ENCODE data around the gene SETBP1. TPM values are rescaled to one million over a fixed set of nuclear protein-coding genes. Genes with fewer than 3 reads are reported as not detected.
A peak's percentile ranks its signal among the peaks of the same experiment; 100 is the strongest.

The SETBP1 gene
- total and polyA plus RNA-seq, 8 donors: 19.7 to 27.5 (median 21.5) TPM

GRCh38 chr18:45060102-45060501 lies 379.4 kb downstream of the SETBP1 start:
- ATAC-seq: no peak
- no peak overlapping the region for H3K4me3 ChIP-seq
- TF ChIP-seq, protein P1, sequence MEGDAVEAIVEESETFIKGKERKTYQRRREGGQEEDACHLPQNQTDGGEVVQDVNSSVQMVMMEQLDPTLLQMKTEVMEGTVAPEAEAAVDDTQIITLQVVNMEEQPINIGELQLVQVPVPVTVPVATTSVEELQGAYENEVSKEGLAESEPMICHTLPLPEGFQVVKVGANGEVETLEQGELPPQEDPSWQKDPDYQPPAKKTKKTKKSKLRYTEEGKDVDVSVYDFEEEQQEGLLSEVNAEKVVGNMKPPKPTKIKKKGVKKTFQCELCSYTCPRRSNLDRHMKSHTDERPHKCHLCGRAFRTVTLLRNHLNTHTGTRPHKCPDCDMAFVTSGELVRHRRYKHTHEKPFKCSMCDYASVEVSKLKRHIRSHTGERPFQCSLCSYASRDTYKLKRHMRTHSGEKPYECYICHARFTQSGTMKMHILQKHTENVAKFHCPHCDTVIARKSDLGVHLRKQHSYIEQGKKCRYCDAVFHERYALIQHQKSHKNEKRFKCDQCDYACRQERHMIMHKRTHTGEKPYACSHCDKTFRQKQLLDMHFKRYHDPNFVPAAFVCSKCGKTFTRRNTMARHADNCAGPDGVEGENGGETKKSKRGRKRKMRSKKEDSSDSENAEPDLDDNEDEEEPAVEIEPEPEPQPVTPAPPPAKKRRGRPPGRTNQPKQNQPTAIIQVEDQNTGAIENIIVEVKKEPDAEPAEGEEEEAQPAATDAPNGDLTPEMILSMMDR (IDR thresholded peaks at IDR 0.05): no peak
- no peaks in the 10 kb centered on the region for H3K27me3 ChIP-seq
- no peak overlapping the region for H3K27ac ChIP-seq
- DNase-seq: no peak
- H3K36me3 ChIP-seq: peaks cover 0 to 11% of the 10 kb centered on the region in 2 donors
- no peaks in the 10 kb centered on the region for H3K9me3 ChIP-seq
- intact Hi-C loops (cut with DNase I): no loop called here
- H3K4me1 ChIP-seq: no peaks in the 10 kb centered on the region

GRCh38 chr18:45061359-45061758 lies 380.7 kb downstream of the SETBP1 start:
- DNase-seq (no peak), ATAC-seq (no peak)
- H3K27ac ChIP-seq: no peak overlapping the region
- H3K27me3 ChIP-seq: no peaks in the 10 kb centered on the region
- no peaks in the 10 kb centered on the region for H3K9me3 ChIP-seq
- intact Hi-C loops (cut with DNase I): no loop called here
- peaks cover 0 to 11% of the 10 kb centered on the region in 2 donors for H3K36me3 ChIP-seq
- no peak overlapping the region for H3K4me3 ChIP-seq
- TF ChIP-seq, protein P1 (IDR thresholded peaks at IDR 0.05): no peak
- H3K4me1 ChIP-seq: peaks cover 0 to 10% of the 10 kb centered on the region in 2 donors

DNA sequence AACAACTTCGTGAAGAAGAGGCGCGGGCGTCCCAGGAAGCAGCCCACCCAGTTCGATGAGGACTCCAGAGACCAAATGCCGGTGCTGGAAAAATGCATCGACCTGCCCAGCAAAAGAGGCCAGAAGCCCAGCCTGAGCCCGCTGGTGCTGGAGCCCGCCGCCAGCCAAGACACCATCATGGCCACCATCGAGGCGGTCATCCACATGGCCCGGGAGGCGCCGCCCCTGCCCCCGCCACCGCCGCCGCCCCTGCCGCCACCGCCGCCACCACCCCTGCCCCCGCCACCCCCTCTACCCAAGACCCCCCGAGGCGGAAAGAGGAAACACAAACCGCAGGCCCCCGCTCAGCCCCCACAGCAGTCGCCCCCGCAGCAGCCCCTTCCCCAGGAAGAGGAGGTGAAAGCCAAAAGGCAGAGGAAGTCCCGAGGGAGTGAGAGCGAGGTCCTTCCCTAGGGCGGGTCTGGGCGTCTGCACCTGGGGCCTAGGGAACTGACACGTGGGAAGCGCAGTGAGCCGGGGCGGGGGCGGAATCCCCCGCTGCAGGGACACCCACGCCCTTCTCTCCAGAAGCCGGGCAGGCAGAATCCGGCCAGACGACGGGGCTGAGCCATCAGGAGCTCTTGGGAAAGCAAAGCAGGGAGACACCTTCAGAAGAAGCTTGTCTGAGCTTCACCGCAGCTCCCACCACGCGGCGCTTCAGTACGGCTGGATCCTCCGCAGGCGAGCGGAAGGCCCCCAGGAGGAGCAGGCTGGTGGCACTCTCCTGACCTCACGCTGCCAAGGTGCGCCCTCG lies 382.8 kb downstream of the SETBP1 start:
- no peak overlapping the region for H3K27ac ChIP-seq
- H3K4me3 ChIP-seq: no peak overlapping the region
- intact Hi-C loops (cut with DNase I): no loop called here
- DNase-seq: peak in 1 of 4 donors; percentile 60
- H3K36me3 ChIP-seq: peaks cover 0 to 11% of the 10 kb centered on the region in 2 donors
- no peaks in the 10 kb centered on the region for H3K9me3 ChIP-seq
- TF ChIP-seq, protein P1 (IDR thresholded peaks at IDR 0.05): no peak
- no peak for ATAC-seq
- no peaks in the 10 kb centered on the region for H3K27me3 ChIP-seq
- H3K4me1 ChIP-seq: peaks cover 0 to 26% of the 10 kb centered on the region in 2 donors

GRCh38 chr18:45066210-45066609 lies 385.5 kb downstream of the SETBP1 start:
- intact Hi-C loops (cut with DNase I): no loop called here

DNA sequence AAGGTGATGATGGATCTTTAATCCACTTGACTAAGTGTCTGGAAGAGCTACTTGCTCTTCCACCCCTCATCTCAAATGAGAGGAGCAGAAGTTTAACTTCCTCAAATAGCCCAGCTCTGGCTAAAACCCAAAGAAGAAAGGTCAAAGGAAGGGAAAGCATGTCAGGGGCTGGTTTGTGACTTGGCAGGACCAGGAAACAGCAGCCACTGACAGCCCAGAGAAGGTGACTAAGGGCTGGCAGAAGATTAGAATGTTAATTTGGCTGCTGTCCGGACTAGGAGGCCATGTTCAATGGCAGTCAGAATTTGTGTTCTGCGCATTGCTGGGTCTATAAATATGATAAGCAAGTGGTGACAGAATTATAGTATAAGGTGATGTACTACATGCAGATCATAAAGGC lies 386.2 kb downstream of the SETBP1 start:
- Histone ChIP-seq H3K27me3 (no peaks in the 10 kb centered on the region), H3K27ac (peak overlapping the region in 1 of 2 donors; percentile 56), H3K4me1 (peaks cover 0 to 28% of the 10 kb centered on the region in 2 donors), H3K9me3 (no peaks in the 10 kb centered on the region), H3K36me3 (peaks cover 0 to 11% of the 10 kb centered on the region in 2 donors), H3K4me3 (no peak overlapping the region)
- DNase-seq: no peak
- TF ChIP-seq, protein P1 (IDR thresholded peaks at IDR 0.05): no peak
- intact Hi-C loops (cut with DNase I): no loop called here
- ATAC-seq: peak; percentile 76

More at GRCh38 chr18:45066210-45066609, 385.5 kb downstream of the SETBP1 start:
- Histone ChIP-seq H3K27me3 (no peaks in the 10 kb centered on the region), H3K27ac (peak overlapping the region in 1 of 2 donors; percentile 56), H3K9me3 (no peaks in the 10 kb centered on the region), H3K36me3 (peaks cover 0 to 11% of the 10 kb centered on the region in 2 donors), H3K4me3 (no peak overlapping the region), H3K4me1 (peaks cover 0 to 26% of the 10 kb centered on the region in 2 donors)
- ATAC-seq (peak; percentile 47), DNase-seq (no peak)
- TF ChIP-seq, protein P1 (IDR thresholded peaks at IDR 0.05): no peak

All from left lung (tissue), 10 donors.